Measurements from ENCODE around the gene SPINK7.
"Not testable (repeated sequence)": the region's sequence is repeated elsewhere in the genome, so short reads cannot be mapped to it uniquely, and the experiment has no call there.

SPINK7 gene

GRCh38 chr5:148314187-148314586 is 2.0 kb downstream of the SPINK7 start:
- no peak for DNase-seq (ENCODE audit: insufficient read length)
- no peak for TF ChIP-seq POLR2A (IDR thresholded peaks at IDR 0.05; ENCODE audit: low read depth, low read length)
- no peak for TF ChIP-seq POLR2AphosphoS5 (IDR thresholded peaks at IDR 0.05; ENCODE audit: low read depth, low read length)
- no peak for TF ChIP-seq TAF1 (IDR thresholded peaks at IDR 0.05; ENCODE audit: borderline replicate concordance, low read depth, low read length)
- no peak for FAIRE-seq

- DNase-seq (ENCODE audit: insufficient read length) (no peak), FAIRE-seq (no peak)
- TF ChIP-seq POLR2AphosphoS5 (IDR thresholded peaks at IDR 0.05; ENCODE audit: low read depth, low read length) (no peak), TAF1 (IDR thresholded peaks at IDR 0.05; ENCODE audit: borderline replicate concordance, low read depth, low read length) (no peak), POLR2A (IDR thresholded peaks at IDR 0.05; ENCODE audit: low read depth, low read length) (no peak)
These were observed 2.5 kb downstream of the SPINK7 start for GRCh38 chr5:148314731-148315130.

- not testable (repeated sequence) for DNase-seq (ENCODE audit: insufficient read length)
These were observed 8.1 kb downstream of the SPINK7 start for GRCh38 chr5:148320011-148320963.

GRCh38 chr5:148333262-148333849 is 21.1 kb downstream of the SPINK7 start:
- FAIRE-seq (no peak), DNase-seq (ENCODE audit: insufficient read length) (no peak)
- TF ChIP-seq TAF1 (IDR thresholded peaks at IDR 0.05; ENCODE audit: borderline replicate concordance, low read depth, low read length) (no peak), POLR2AphosphoS5 (IDR thresholded peaks at IDR 0.05; ENCODE audit: low read depth, low read length) (no peak), POLR2A (IDR thresholded peaks at IDR 0.05; ENCODE audit: low read depth, low read length) (no peak)

More at GRCh38 chr5:148320011-148320963, 8.1 kb downstream of the SPINK7 start:
- FAIRE-seq = not testable (repeated sequence)

GRCh38 chr5:148335259-148335658 is 23.0 kb downstream of the SPINK7 start, which contains the start of gene SPINK9:
TSS of gene SPINK9 (plus strand) at chr5:148335559. CDS start at chr5:148335614, 55 bp downstream.
- no peak for TF ChIP-seq POLR2AphosphoS5 (IDR thresholded peaks at IDR 0.05; ENCODE audit: low read depth, low read length)
- no peak for TF ChIP-seq POLR2A (IDR thresholded peaks at IDR 0.05; ENCODE audit: low read depth, low read length)
- no peak for TF ChIP-seq TAF1 (IDR thresholded peaks at IDR 0.05; ENCODE audit: borderline replicate concordance, low read depth, low read length)
- no peak for FAIRE-seq
- no peak for DNase-seq (ENCODE audit: insufficient read length)

GRCh38 chr5:148336704-148337435 is 24.6 kb downstream of the SPINK7 start:
- FAIRE-seq = no peak
- DNase-seq (ENCODE audit: insufficient read length) = no peak
- no peak for TF ChIP-seq POLR2A (IDR thresholded peaks at IDR 0.05; ENCODE audit: low read depth, low read length)
- TF ChIP-seq POLR2AphosphoS5 (IDR thresholded peaks at IDR 0.05; ENCODE audit: low read depth, low read length) = no peak
- no peak for TF ChIP-seq TAF1 (IDR thresholded peaks at IDR 0.05; ENCODE audit: borderline replicate concordance, low read depth, low read length)

GRCh38 chr5:148342371-148343045 is 30.3 kb downstream of the SPINK7 start:
- TF ChIP-seq POLR2AphosphoS5 (IDR thresholded peaks at IDR 0.05; ENCODE audit: low read depth, low read length) (no peak), TAF1 (IDR thresholded peaks at IDR 0.05; ENCODE audit: borderline replicate concordance, low read depth, low read length) (no peak), POLR2A (IDR thresholded peaks at IDR 0.05; ENCODE audit: low read depth, low read length) (no peak)
- DNase-seq (ENCODE audit: insufficient read length) (no peak), FAIRE-seq (no peak)

- FAIRE-seq (no peak), DNase-seq (ENCODE audit: insufficient read length) (no peak)
- TF ChIP-seq POLR2A (IDR thresholded peaks at IDR 0.05; ENCODE audit: low read depth, low read length) (no peak), TAF1 (IDR thresholded peaks at IDR 0.05; ENCODE audit: borderline replicate concordance, low read depth, low read length) (no peak), POLR2AphosphoS5 (IDR thresholded peaks at IDR 0.05; ENCODE audit: low read depth, low read length) (no peak)
These were observed 30.8 kb downstream of the SPINK7 start for GRCh38 chr5:148343046-148343407.

- TF ChIP-seq TAF1 (IDR thresholded peaks at IDR 0.05; ENCODE audit: borderline replicate concordance, low read depth, low read length) (no peak), POLR2AphosphoS5 (IDR thresholded peaks at IDR 0.05; ENCODE audit: low read depth, low read length) (no peak), POLR2A (IDR thresholded peaks at IDR 0.05; ENCODE audit: low read depth, low read length) (no peak)
- FAIRE-seq = no peak
- no peak for DNase-seq (ENCODE audit: insufficient read length)
These were observed 31.6 kb downstream of the SPINK7 start for GRCh38 chr5:148343603-148344487.

- TF ChIP-seq POLR2A (IDR thresholded peaks at IDR 0.05; ENCODE audit: low read depth, low read length) = no peak
- no peak for TF ChIP-seq POLR2AphosphoS5 (IDR thresholded peaks at IDR 0.05; ENCODE audit: low read depth, low read length)
- no peak for TF ChIP-seq TAF1 (IDR thresholded peaks at IDR 0.05; ENCODE audit: borderline replicate concordance, low read depth, low read length)
- DNase-seq (ENCODE audit: insufficient read length) (no peak), FAIRE-seq (no peak)
These were observed 35.5 kb downstream of the SPINK7 start for GRCh38 chr5:148347706-148348105.
